WTC11 (cell line): Measurements from ENCODE around the gene TNS2.

Experiments
- ESRRA ChIP-seq: sonication (generic); formaldehyde crosslinking; IDR thresholded peaks from 2 replicates; pipeline ENCODE4 v1.8.1; 2022; ENCODE audit warnings: mild to moderate bottlenecking, missing genetic modification reagents, borderline replicate concordance
- TF ChIP-seq, protein P1 (sequence below): fragments of 200-600 bp; IDR thresholded peaks from 2 replicates; pipeline ENCODE4 v1.8.0; 2022; ENCODE audit warnings: antibody characterized with exemption
- TF ChIP-seq, protein P2 (sequence below): sonication (generic); formaldehyde crosslinking; IDR thresholded peaks from 2 replicates; pipeline ENCODE4 v1.8.1; 2023; ENCODE audit warnings: mild to moderate bottlenecking, missing genetic modification reagents, moderate library complexity
- TF ChIP-seq, protein P3 (sequence below): sonication (generic); formaldehyde crosslinking; IDR thresholded peaks from 2 replicates; pipeline ENCODE4 v1.8.0; 2022; ENCODE audit warnings: mild to moderate bottlenecking, missing genetic modification reagents
- TF ChIP-seq, protein P4 (sequence below): sonication (generic); formaldehyde crosslinking; IDR thresholded peaks from 2 replicates; pipeline ENCODE4 v1.8.0; 2022; ENCODE audit warnings: mild to moderate bottlenecking, missing genetic modification reagents

DNA sequence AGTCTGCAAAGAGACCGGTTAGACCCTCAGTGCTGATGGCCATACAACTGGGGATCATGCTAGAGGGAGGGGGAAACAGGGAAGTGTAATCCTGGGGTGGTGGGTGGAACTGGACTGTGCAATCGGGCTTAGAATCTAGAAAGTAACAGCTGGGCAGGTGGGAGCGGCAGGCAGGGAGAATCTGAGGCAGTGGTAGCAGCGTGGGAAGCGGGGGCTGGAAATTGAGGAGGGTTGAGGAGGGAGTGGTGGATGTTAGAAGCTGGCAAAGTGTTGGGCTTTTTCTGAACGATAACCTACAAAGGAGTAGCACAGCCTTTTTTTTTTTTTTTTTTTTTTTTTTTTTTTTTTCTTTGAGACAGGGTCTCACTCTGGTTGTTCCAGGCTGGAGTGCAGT is 44.5 kb downstream of the TNS2 start:
- TF ChIP-seq, protein P1, sequence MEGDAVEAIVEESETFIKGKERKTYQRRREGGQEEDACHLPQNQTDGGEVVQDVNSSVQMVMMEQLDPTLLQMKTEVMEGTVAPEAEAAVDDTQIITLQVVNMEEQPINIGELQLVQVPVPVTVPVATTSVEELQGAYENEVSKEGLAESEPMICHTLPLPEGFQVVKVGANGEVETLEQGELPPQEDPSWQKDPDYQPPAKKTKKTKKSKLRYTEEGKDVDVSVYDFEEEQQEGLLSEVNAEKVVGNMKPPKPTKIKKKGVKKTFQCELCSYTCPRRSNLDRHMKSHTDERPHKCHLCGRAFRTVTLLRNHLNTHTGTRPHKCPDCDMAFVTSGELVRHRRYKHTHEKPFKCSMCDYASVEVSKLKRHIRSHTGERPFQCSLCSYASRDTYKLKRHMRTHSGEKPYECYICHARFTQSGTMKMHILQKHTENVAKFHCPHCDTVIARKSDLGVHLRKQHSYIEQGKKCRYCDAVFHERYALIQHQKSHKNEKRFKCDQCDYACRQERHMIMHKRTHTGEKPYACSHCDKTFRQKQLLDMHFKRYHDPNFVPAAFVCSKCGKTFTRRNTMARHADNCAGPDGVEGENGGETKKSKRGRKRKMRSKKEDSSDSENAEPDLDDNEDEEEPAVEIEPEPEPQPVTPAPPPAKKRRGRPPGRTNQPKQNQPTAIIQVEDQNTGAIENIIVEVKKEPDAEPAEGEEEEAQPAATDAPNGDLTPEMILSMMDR = no peak
- no peak for TF ChIP-seq ESRRA
- TF ChIP-seq, protein P2, sequence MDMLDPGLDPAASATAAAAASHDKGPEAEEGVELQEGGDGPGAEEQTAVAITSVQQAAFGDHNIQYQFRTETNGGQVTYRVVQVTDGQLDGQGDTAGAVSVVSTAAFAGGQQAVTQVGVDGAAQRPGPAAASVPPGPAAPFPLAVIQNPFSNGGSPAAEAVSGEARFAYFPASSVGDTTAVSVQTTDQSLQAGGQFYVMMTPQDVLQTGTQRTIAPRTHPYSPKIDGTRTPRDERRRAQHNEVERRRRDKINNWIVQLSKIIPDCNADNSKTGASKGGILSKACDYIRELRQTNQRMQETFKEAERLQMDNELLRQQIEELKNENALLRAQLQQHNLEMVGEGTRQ (CRISPR knock-in tag) = no peak
- TF ChIP-seq, protein P3, sequence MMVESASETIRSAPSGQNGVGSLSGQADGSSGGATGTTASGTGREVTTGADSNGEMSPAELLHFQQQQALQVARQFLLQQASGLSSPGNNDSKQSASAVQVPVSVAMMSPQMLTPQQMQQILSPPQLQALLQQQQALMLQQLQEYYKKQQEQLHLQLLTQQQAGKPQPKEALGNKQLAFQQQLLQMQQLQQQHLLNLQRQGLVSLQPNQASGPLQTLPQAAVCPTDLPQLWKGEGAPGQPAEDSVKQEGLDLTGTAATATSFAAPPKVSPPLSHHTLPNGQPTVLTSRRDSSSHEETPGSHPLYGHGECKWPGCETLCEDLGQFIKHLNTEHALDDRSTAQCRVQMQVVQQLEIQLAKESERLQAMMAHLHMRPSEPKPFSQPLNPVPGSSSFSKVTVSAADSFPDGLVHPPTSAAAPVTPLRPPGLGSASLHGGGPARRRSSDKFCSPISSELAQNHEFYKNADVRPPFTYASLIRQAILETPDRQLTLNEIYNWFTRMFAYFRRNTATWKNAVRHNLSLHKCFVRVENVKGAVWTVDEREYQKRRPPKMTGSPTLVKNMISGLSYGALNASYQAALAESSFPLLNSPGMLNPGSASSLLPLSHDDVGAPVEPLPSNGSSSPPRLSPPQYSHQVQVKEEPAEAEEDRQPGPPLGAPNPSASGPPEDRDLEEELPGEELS (CRISPR knock-in tag) = no peak
- TF ChIP-seq, protein P4, sequence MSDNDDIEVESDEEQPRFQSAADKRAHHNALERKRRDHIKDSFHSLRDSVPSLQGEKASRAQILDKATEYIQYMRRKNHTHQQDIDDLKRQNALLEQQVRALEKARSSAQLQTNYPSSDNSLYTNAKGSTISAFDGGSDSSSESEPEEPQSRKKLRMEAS (CRISPR knock-in tag) = no peak
